GM12878 (cell line): ENCODE results near the gene TMEM106A. TPM values are rescaled to one million over a fixed set of nuclear protein-coding genes. Genes with fewer than 3 reads are reported as not detected.
A peak's percentile ranks its signal among the peaks of the same experiment; 100 is the strongest.

Experiments
- ATF3 ChIP-seq: IDR thresholded peaks from 2 replicates; pipeline ENCODE4 v1.6.1; 2011; ENCODE audit warnings: low read depth, mild to moderate bottlenecking, low read length, moderate library complexity, borderline replicate concordance; ENCODE audit errors: extremely low read depth
- CEBPB ChIP-seq, 2 experiments: fragments of 150-350 bp in 1 of 2; IDR thresholded peaks; 2 replicates each; pipeline ENCODE4 v1.6.1; 2012 to 2014; ENCODE audit warnings: low read depth in 2 of 2, low read length in 2 of 2, borderline replicate concordance in 1 of 2, inconsistent platforms in 1 of 2
- CHD1 ChIP-seq: IDR thresholded peaks from 2 replicates; pipeline ENCODE4 v1.6.1; 2012; ENCODE audit warnings: low read depth, low read length, improper control_type of control experiment
- CHD4 ChIP-seq: fragments of 200-600 bp; sonication (generic); IDR thresholded peaks from 2 replicates; pipeline ENCODE4 v1.6.1; 2016; ENCODE audit warnings: mild to moderate bottlenecking
- MAX ChIP-seq: IDR thresholded peaks from 2 replicates; pipeline ENCODE4 v1.6.1; 2012; ENCODE audit warnings: low read depth, low read length, improper control_type of control experiment
- MLLT1 ChIP-seq: fragments of 450-650 bp; IDR thresholded peaks from 2 replicates; pipeline ENCODE4 v1.6.1; 2016; ENCODE audit warnings: mild to moderate bottlenecking
- NRF1 ChIP-seq: conservative IDR thresholded peaks from 2 replicates; pipeline ENCODE4 v1.6.1; 2011; ENCODE audit warnings: mild to moderate bottlenecking, low read depth, low read length, improper control_type of control experiment
- REST ChIP-seq: IDR thresholded peaks from 2 replicates; pipeline ENCODE4 v1.6.1; 2012; ENCODE audit warnings: mild to moderate bottlenecking, low read depth, low read length
- SIN3A ChIP-seq: IDR thresholded peaks from 2 replicates; pipeline ENCODE4 v1.6.1; 2012; ENCODE audit warnings: low read depth, low read length, improper control_type of control experiment
- SMAD1 ChIP-seq: fragments of 450-650 bp; IDR thresholded peaks from 2 replicates; pipeline ENCODE4 v1.6.1; 2018; ENCODE audit warnings: mild to moderate bottlenecking, low read depth; ENCODE audit not compliant: partially characterized antibody
- SMAD5 ChIP-seq: IDR thresholded peaks from 2 replicates; pipeline ENCODE4 v1.6.1; 2016; ENCODE audit warnings: antibody characterized with exemption, low read depth
- SP1 ChIP-seq: IDR thresholded peaks from one replicate; pipeline ENCODE4 v1.6.1; 2011; ENCODE audit warnings: low read depth, low read length
- ZNF384 ChIP-seq: IDR thresholded peaks from 2 replicates; pipeline ENCODE4 v1.6.1; 2012; ENCODE audit warnings: low read depth, mild to moderate bottlenecking, low read length, improper control_type of control experiment, borderline replicate concordance
- polyA plus RNA-seq, 11 experiments: library from polyadenylated mRNA; depleted of rRNA in 4 of 11; unstranded in 6 of 11; stranded (reverse) in 5 of 11; fragments of >200 nt; fragmentation: Nextera tagmentation in 4 of 11; fragmentation: Illumina TruSeq in 1 of 11; extraction: Ambion mirVana in 4 of 11; extraction: Trizol in 1 of 11; gene quantifications; 1 replicate in 1 of 11; 2 replicates in 10 of 11; pipeline versions ENCODE4 v1.2.1 to v1.2.3, GENCODE V29; 2011 to 2016; ENCODE audit warnings: inconsistent platforms in 2 of 11, missing spikeins in 2 of 11, low read depth in 1 of 11
- total RNA-seq, 4 experiments: library from RNA; depleted of rRNA in 3 of 4; stranded (reverse); fragments of >200 nt in 3 of 4; fragmentation: Illumina TruSeq in 1 of 4; extraction: Trizol in 1 of 4; gene quantifications; 2 replicates each; pipeline versions ENCODE4 v1.2.1 to v1.2.3, GENCODE V29; 2013 to 2021
- TF ChIP-seq, protein P1 (sequence below): fragments of 450-650 bp; IDR thresholded peaks from 2 replicates; pipeline ENCODE4 v1.6.1; 2017; ENCODE audit warnings: mild to moderate bottlenecking, moderate library complexity
- TF ChIP-seq, protein P2 (sequence below): fragments of 150-350 bp; IDR thresholded peaks from 2 replicates; pipeline ENCODE4 v1.6.1; 2016; ENCODE audit warnings: low read depth, low read length

The TMEM106A gene
- total and polyA plus RNA-seq, 10 of the 15 experiments (the other 5 are each of a cell fraction or from before 2014, with no cell fraction given) = 2.3 to 18.7 (median 9.3) TPM

- TF ChIP-seq, protein P1, sequence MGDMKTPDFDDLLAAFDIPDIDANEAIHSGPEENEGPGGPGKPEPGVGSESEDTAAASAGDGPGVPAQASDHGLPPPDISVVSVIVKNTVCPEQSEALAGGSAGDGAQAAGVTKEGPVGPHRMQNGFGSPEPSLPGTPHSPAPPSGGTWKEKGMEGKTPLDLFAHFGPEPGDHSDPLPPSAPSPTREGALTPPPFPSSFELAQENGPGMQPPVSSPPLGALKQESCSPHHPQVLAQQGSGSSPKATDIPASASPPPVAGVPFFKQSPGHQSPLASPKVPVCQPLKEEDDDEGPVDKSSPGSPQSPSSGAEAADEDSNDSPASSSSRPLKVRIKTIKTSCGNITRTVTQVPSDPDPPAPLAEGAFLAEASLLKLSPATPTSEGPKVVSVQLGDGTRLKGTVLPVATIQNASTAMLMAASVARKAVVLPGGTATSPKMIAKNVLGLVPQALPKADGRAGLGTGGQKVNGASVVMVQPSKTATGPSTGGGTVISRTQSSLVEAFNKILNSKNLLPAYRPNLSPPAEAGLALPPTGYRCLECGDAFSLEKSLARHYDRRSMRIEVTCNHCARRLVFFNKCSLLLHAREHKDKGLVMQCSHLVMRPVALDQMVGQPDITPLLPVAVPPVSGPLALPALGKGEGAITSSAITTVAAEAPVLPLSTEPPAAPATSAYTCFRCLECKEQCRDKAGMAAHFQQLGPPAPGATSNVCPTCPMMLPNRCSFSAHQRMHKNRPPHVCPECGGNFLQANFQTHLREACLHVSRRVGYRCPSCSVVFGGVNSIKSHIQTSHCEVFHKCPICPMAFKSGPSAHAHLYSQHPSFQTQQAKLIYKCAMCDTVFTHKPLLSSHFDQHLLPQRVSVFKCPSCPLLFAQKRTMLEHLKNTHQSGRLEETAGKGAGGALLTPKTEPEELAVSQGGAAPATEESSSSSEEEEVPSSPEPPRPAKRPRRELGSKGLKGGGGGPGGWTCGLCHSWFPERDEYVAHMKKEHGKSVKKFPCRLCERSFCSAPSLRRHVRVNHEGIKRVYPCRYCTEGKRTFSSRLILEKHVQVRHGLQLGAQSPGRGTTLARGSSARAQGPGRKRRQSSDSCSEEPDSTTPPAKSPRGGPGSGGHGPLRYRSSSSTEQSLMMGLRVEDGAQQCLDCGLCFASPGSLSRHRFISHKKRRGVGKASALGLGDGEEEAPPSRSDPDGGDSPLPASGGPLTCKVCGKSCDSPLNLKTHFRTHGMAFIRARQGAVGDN = peak; percentile 64
- TF ChIP-seq, protein P2, sequence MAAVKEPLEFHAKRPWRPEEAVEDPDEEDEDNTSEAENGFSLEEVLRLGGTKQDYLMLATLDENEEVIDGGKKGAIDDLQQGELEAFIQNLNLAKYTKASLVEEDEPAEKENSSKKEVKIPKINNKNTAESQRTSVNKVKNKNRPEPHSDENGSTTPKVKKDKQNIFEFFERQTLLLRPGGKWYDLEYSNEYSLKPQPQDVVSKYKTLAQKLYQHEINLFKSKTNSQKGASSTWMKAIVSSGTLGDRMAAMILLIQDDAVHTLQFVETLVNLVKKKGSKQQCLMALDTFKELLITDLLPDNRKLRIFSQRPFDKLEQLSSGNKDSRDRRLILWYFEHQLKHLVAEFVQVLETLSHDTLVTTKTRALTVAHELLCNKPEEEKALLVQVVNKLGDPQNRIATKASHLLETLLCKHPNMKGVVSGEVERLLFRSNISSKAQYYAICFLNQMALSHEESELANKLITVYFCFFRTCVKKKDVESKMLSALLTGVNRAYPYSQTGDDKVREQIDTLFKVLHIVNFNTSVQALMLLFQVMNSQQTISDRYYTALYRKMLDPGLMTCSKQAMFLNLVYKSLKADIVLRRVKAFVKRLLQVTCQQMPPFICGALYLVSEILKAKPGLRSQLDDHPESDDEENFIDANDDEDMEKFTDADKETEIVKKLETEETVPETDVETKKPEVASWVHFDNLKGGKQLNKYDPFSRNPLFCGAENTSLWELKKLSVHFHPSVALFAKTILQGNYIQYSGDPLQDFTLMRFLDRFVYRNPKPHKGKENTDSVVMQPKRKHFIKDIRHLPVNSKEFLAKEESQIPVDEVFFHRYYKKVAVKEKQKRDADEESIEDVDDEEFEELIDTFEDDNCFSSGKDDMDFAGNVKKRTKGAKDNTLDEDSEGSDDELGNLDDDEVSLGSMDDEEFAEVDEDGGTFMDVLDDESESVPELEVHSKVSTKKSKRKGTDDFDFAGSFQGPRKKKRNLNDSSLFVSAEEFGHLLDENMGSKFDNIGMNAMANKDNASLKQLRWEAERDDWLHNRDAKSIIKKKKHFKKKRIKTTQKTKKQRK = no peak
- no peak for TF ChIP-seq ATF3
- peak; percentile 79 for TF ChIP-seq MLLT1
- TF ChIP-seq CEBPB (IDR thresholded peaks at IDR 0.05; ENCODE audit: borderline replicate concordance in 1 of 2, low read depth in 2 of 2, low read length in 2 of 2) = no peak
- no peak for TF ChIP-seq ZNF384
- peak; percentile 22; the same call in 1 of the 2 replicates for TF ChIP-seq SMAD5
- peak; percentile 52 for TF ChIP-seq SIN3A
- no peak for TF ChIP-seq NRF1
- no peak for TF ChIP-seq SMAD1
- TF ChIP-seq MAX = peak; percentile 61; the same call in 1 of the 2 replicates
- TF ChIP-seq REST = no peak
- TF ChIP-seq CHD1 = no peak
- TF ChIP-seq CHD4 = no peak
- no peak for TF ChIP-seq SP1
Measured at GRCh38 chr17:43211480-43212402, at the start of gene TMEM106A (continued).
